Uterus (tissue), 4 donors: ENCODE measurements around the gene RIIAD1. TPM values are rescaled to one million over a fixed set of nuclear protein-coding genes. Genes with fewer than 3 reads are reported as not detected.
"Not testable (repeated sequence)": the region's sequence is repeated elsewhere in the genome, so short reads cannot be mapped to it uniquely, and the experiment has no call there.

Experiments used
- DNase-seq, 2 donors: peaks; one replicate each; pipeline ENCODE4 v3.0.0-alpha.2; 2019 to 2020
- H3K27ac ChIP-seq, 2 donors: fragments of 200-600 bp; sonication (generic); 1 replicate in 1 of 2; 2 replicates in 1 of 2; pipeline ENCODE4 v1.5.1; 2016 to 2018
- H3K27me3 ChIP-seq, 2 donors: fragments of 200-600 bp; sonication (generic); one replicate each; pipeline ENCODE4 v1.5.1; 2018 to 2019; ENCODE audit warnings: control low read depth in 1 of 2
- H3K36me3 ChIP-seq, 2 donors: fragments of 200-600 bp; sonication (generic); one replicate each; pipeline ENCODE4 v1.5.1; 2019; ENCODE audit warnings: control low read depth in 1 of 2
- H3K4me1 ChIP-seq, 2 donors: fragments of 200-600 bp; sonication (generic); one replicate each; pipeline ENCODE4 v1.5.1; 2018 to 2019; ENCODE audit warnings: control low read depth in 1 of 2
- H3K4me3 ChIP-seq, 2 donors: fragments of 200-600 bp; sonication (generic); 1 replicate in 1 of 2; 2 replicates in 1 of 2; pipeline ENCODE4 v1.5.1; 2018 to 2019; ENCODE audit warnings: mild to moderate bottlenecking in 1 of 2
- H3K9me3 ChIP-seq, 2 donors: fragments of 200-600 bp; sonication (generic); one replicate each; pipeline ENCODE4 v1.5.1; 2019; ENCODE audit warnings: control low read depth in 1 of 2
- CTCF ChIP-seq, 4 experiments: fragments of 200-600 bp in 2 of 4; fragments of 450-650 bp in 2 of 4; sonication (generic) in 2 of 4; IDR thresholded peaks; one replicate each; pipeline ENCODE4 v1.5.1; 2016 to 2019; ENCODE audit warnings: antibody characterized with exemption in 4 of 4, mild to moderate bottlenecking in 2 of 4, moderate library complexity in 1 of 4
- POLR2A ChIP-seq, 2 donors: fragments of 450-650 bp; IDR thresholded peaks; one replicate each; pipeline ENCODE4 v1.6.1; 2016; ENCODE audit warnings: antibody characterized with exemption in 2 of 2, mild to moderate bottlenecking in 1 of 2, moderate library complexity in 1 of 2
- intact Hi-C: fragments of 100-400 bp; cut with DNase I; formaldehyde crosslinking; loops from one replicate; pipeline ENCODE4 v1.15.1; 2023; ENCODE audit warnings: low total_unique reads
- total RNA-seq, 4 donors: library from RNA; depleted of rRNA in 3 of 4; stranded (reverse); fragments of >200 nt in 3 of 4; gene quantifications; one replicate each; pipeline versions ENCODE4 v1.1.0 to v1.2.4, GENCODE V29; 2014 to 2023
- donor health status: DM: yes; HTN: yes; CAD: no.

The RIIAD1 gene
- total RNA-seq, 4 donors from 2014 or later, result 1.1 to 4.3 TPM; not detected in 2

DNA sequence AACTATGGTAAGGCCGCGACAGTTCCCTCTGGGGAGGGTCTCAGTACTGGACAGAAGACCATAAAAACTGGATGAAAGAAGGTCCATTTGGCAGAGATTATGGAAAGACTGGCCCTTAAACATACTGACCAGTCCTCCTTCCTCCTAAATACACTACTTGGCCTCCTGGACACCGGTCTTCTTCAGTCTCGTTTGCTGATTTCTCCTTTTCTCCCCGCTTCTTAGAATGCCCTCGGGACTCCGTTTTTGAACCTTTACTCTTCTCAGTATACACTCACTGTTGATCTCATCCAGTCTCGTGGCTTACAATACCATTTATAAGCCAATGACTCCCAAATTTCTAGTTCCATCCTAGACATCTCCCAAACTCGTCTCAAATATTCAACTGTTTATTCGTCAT, 42.7 kb downstream of the RIIAD1 start:
- H3K27me3 ChIP-seq, result no peaks in the 10 kb centered on the region
- intact Hi-C loops, result no loop called here
- H3K9me3 ChIP-seq, result no peaks in the 10 kb centered on the region
- no peaks in the 10 kb centered on the region for H3K4me1 ChIP-seq
- peak overlapping the region; percentile 89 to 90 for H3K4me3 ChIP-seq
- TF ChIP-seq CTCF (IDR thresholded peaks at IDR 0.05), result no peak
- TF ChIP-seq POLR2A (IDR thresholded peaks at IDR 0.05), result no peak
- H3K36me3 ChIP-seq, result no peaks in the 10 kb centered on the region
- no peak for DNase-seq
- H3K27ac ChIP-seq, result peak overlapping the region; percentile 89 to 91

- H3K9me3 ChIP-seq, H3K4me3 ChIP-seq, DNase-seq, H3K4me1 ChIP-seq, H3K27me3 ChIP-seq, H3K36me3 ChIP-seq, intact Hi-C loops, H3K27ac ChIP-seq: not testable (repeated sequence)
Measured at GRCh38 chr1:151768351-151769066, 47.2 kb downstream of the RIIAD1 start.

- intact Hi-C loops, H3K36me3 ChIP-seq, H3K4me1 ChIP-seq, H3K27me3 ChIP-seq, DNase-seq, H3K27ac ChIP-seq, H3K9me3 ChIP-seq, H3K4me3 ChIP-seq: not testable (repeated sequence)
Measured at GRCh38 chr1:151769270-151769669, 47.9 kb downstream of the RIIAD1 start.

GRCh38 chr1:151773702-151774101, 52.4 kb downstream of the RIIAD1 start:
- H3K4me3 ChIP-seq, result no peak overlapping the region
- no peaks in the 10 kb centered on the region for H3K9me3 ChIP-seq
- H3K36me3 ChIP-seq, result no peaks in the 10 kb centered on the region
- DNase-seq, result no peak
- no peaks in the 10 kb centered on the region for H3K4me1 ChIP-seq
- no peak for TF ChIP-seq POLR2A (IDR thresholded peaks at IDR 0.05)
- TF ChIP-seq CTCF (IDR thresholded peaks at IDR 0.05), result no peak
- no peak overlapping the region for H3K27ac ChIP-seq
- intact Hi-C loops, result no loop called here
- no peaks in the 10 kb centered on the region for H3K27me3 ChIP-seq

DNA sequence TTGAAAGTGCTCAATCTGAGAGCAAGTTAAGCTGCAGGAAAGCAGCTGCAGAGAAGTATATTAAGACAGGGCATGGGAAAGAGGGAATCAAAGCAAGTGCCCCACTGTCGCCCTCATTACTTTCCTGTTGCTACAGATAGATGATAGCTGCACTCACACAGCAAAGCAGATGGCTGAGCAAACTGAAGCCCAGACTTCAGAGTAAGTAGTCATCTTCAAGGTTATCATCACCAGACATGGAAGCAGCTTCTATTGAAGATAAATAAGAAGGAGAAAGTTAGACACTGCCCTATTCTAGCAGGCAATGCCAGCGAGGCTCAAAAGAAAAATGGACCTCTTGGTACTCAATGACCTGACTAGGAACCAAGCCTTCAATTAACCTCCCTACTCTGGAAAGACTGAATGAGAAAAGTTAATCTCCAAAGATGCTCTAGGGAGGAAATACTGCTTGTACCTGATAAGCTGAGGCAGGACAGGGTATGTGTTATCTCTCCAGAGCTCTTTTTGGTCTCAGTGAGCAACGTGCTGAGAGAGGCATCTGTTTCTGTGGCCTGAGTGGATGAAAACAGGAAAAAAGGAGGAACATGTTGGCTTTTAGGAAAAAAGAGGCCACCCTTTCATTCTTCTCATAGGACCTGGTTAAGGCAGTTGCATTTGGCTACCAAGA, 53.1 kb downstream of the RIIAD1 start:
- H3K9me3 ChIP-seq, result no peaks in the 10 kb centered on the region
- H3K27ac ChIP-seq, result no peak overlapping the region
- TF ChIP-seq CTCF (IDR thresholded peaks at IDR 0.05), result no peak
- no peaks in the 10 kb centered on the region for H3K4me1 ChIP-seq
- H3K27me3 ChIP-seq, result no peaks in the 10 kb centered on the region
- no peaks in the 10 kb centered on the region for H3K36me3 ChIP-seq
- DNase-seq, result no peak
- intact Hi-C loops, result no loop called here
- H3K4me3 ChIP-seq, result no peak overlapping the region

GRCh38 chr1:151775894-151776664, 54.8 kb downstream of the RIIAD1 start:
- H3K4me3 ChIP-seq, result no peak overlapping the region
- H3K27me3 ChIP-seq, result no peaks in the 10 kb centered on the region
- intact Hi-C loops, result no loop called here
- no peaks in the 10 kb centered on the region for H3K36me3 ChIP-seq
- DNase-seq, result no peak
- no peaks in the 10 kb centered on the region for H3K9me3 ChIP-seq
- H3K27ac ChIP-seq, result no peak overlapping the region
- TF ChIP-seq CTCF (IDR thresholded peaks at IDR 0.05), result no peak
- no peak for TF ChIP-seq POLR2A (IDR thresholded peaks at IDR 0.05)
- H3K4me1 ChIP-seq, result no peaks in the 10 kb centered on the region
